Kidney capillary endothelial cell (primary cell): Measurements from ENCODE around the gene GRHL3.

Experiments
- DNase-seq: peaks from one replicate; pipeline ENCODE4 v3.0.0-alpha.2; 2018; ENCODE audit warnings: low spot score

GRHL3 gene

GRCh38 chr1:24344090-24344742, 25.1 kb downstream of the GRHL3 start:
- DNase-seq: no peak

- no peak for DNase-seq
Observed at GRCh38 chr1:24345334-24345733, 26.2 kb downstream of the GRHL3 start.

DNA sequence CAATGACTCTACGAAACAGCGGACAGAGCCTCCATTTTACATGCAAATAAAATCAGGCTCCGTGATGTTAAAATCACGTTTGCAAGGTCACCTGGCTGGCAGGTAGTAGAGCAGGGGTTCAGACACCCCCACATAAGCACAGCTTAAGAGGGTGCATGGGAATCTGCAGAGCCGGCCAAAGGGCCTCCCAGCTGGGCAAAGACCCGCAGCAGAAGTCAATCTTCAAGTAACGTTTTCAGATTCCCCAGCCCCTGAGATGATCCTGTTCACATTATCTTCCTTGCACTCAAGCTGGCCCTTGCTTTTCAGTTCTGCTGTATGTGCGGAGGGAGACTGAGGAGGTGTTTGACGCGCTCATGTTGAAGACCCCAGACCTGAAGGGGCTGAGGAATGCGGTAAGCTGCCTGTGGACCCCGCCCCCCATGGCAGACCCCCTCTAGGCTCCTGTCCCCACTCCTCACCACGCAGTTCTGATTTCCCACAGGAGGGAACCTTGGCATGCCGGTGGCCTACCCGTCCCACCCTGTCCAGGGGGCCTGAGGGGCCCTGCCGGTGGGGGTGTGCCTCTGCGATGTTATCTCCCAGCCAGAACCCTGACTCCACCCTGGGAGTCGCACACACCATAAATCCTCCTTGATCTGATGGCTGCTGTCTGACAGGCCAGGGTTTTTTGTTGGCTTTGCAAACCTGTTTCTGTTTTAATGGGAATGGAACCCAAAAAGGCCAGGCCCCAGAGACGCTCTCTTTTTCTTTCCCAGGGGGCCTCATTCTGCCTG, 28.2 kb downstream of the GRHL3 start:
- no peak for DNase-seq

GRCh38 chr1:24348196-24348595, 29.0 kb downstream of the GRHL3 start:
- DNase-seq: no peak

DNA sequence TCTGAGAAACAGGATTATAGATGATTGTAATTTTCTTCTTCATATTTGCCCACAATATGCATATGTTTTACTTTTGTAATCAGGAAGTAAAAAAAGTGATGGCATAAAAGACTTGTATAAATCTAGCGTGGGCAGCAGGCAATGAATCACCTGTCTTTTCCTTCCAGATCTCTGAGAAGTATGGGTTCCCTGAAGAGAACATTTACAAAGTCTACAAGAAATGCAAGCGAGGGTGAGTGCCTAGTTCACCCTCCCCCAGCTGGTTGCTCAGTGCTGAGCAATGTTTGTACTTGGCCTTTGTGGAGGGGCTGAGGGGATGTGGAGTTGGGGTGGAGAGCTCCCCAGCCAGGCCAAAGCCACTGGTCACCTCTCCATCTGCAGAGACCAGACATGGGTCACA, 30.7 kb downstream of the GRHL3 start:
- no peak for DNase-seq

- no peak for DNase-seq
Observed at GRCh38 chr1:24351247-24351646, 32.1 kb downstream of the GRHL3 start.

DNA sequence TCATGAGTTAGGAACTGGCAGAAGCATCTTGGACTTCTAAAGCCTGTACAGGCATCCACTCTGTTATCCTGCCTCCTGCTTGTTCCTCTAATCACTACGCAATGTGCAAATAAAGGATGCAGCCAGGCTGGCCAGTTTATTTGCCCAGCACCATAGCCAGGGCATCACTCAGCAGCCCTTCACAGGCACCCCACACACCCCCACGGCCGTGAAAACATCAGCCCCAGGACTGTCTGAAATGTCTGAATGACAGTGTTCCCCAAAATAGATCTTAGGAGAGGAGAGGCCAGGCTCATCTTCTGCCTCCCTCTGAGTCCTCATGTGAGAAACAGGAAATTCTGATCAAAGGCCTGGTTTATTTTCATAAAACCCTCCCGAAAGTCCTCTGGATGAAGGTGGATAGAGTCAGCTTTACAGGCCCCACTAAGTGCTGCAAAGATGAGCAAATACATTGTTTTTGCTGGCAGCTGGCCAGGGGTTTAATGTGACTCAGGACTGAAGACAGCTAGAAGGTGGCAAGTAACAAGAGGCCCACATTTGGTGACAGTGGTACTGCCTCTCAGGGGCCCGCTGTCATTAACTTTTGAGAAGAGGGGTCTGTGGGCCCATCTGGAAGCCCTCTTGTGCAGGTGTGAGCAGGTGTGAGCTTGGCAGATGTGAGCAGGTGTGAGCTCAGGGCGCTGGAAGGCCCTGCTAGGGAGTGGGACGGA, 32.9 kb downstream of the GRHL3 start:
- DNase-seq: peak; percentile 11

DNA sequence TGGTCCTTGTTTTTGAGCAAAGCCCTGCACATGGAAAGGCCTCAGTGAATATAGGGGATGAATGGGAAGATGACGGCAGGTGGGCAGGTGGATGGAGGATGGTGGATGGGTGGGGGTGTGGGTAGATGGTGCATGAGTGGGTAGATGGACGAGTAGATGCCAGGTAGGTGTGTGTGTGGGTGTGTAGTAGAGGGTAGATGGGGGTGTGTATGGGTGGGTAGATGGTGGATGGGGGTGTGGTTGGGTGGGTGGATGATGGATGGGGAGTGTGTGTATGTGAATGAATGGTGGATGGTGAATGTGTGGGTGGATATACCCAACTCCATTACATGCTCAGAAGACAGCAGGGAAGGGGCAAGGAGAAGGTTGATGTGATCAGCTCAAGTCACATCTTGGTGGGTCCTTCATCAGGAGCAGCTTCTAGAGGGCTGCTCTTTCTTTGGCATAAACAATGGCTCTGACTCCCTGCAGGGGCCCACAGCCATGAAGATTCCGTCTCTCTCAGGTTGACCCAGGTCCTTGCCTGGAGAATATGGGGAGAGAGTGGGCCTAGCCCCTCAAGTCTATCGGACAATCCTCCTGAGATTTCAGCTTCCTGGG, 34.2 kb downstream of the GRHL3 start:
- DNase-seq: no peak

DNA sequence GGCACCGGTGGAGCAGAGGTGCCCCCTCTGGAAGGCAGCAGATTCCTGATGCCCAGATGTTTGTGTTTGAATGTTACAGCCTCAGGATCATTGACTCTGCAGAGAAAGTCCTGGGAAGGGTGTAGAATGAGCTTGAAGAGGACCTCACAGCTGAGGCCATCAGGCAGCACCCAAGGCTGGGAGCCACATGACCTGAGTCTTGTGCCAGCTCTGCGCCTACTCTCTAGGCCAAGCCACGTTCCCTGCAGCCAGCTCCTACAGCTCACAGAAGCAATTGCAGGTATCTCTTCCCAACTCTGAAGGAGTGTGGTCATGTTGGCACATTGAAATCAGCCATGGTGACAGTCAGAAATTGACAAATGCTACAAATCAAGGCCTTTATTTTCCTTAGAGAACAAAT, 36.3 kb downstream of the GRHL3 start:
- DNase-seq: no peak

DNA sequence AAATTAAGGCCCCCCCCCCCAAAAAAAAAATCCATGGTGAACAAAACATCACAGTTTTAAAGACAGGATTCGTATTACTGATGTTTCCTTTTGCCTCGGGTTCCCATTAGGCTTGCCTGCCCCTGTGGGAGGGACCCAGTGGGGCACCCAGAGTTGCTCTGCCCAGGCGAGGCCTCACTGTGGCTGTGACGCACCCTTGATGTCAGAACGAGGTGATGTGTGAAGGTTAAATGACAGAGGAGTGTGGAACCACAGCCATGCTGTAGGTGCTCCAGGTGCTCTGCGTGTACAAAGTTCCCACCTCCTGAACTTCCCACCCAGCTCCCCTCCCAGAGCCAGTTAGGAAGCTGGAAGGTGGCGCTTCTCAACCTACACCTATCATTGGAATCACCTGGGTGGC, 37.9 kb downstream of the GRHL3 start:
- DNase-seq: no peak

GRCh38 chr1:24360681-24361080, 41.5 kb downstream of the GRHL3 start:
- DNase-seq: no peak

DNA sequence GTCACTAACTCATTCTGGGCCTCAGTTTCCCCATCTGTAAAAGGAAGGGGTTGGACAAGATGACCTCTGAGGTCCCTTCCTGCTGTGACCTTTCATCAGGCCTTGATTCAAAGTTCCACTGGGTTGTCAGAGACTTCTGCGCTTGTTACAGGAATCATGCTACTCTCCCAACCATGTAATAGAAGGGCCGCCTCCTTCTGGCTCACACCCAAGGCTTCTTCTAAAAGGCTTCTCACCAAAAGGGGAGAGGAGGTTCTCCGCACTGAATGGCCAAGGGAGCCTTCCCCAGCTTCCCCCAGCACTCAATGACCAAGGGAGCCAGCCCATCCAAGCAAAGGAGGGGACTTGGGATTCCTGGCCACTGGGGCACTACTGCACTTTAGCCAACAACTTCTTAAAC, 42.7 kb downstream of the GRHL3 start:
- no peak for DNase-seq

- no peak for DNase-seq
Observed at GRCh38 chr1:24362396-24362795, 43.2 kb downstream of the GRHL3 start.

DNA sequence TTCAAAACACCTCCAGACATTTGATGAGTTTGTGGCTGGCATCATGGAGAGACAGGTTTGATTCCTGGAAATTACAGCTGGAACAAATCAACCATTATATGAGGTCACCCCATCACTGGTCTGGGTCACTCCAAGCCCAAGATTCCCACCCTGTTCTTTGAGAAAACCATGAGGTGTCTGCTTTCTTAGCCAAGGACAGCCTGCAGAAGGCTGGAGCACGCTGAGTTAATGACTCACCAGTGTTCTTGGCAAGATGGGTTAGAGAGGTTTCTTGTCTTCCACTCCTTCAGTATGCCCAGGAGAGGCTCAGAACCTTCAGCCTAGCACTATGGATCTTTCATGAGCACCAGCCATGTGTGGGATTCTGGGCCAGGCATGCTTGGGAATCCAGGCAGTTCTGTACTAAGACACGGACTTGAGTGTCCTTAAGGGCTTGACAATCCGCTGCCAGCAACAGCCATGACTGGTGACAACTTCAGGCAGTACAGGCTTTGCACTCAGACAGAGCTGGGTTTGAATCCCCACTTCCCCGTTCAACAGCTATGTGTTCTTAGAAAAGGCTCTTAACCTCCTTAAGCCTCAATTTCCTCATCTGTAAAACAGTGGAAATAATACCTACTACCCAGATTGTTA, 43.9 kb downstream of the GRHL3 start:
- no peak for DNase-seq

- no peak for DNase-seq
Observed at GRCh38 chr1:24363994-24364393, 44.8 kb downstream of the GRHL3 start.

GRCh38 chr1:24364605-24364974, 45.4 kb downstream of the GRHL3 start:
- DNase-seq: no peak

DNA sequence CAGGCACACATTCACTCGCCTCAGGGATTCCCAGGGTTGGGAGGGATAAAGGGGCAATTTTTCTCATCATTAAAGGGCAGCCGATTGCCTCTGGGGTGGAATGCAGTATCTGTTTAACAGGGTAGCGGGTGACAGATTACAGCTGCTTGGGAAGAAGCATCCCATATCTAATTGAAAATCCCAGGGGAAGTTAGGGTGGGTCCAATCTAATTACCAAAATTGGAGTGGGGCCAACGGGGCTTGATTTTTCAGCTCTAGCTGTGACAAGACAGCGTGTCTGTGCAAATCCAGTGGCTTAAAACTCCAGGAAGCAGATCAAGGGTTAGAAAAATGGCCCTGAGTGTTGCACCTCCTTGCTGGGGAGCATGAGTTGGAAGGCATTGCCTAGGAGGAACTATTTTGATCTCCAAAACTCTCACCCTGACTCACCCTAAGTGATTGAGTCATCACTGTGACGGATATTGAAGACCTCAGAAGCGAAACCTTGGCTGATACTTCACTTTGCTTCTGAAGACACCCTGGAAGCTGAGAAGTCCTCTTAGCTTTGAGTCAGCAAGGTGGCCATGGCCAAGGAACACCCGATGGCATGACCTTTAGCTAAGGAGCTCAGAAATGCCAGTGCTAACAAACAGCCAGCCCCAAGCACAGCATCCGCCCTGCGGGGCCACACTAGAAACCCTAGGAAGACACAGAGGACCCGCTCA, 46.0 kb downstream of the GRHL3 start:
- peak; percentile 30 for DNase-seq

GRCh38 chr1:24366707-24367106, 47.5 kb downstream of the GRHL3 start:
- DNase-seq: no peak

DNA sequence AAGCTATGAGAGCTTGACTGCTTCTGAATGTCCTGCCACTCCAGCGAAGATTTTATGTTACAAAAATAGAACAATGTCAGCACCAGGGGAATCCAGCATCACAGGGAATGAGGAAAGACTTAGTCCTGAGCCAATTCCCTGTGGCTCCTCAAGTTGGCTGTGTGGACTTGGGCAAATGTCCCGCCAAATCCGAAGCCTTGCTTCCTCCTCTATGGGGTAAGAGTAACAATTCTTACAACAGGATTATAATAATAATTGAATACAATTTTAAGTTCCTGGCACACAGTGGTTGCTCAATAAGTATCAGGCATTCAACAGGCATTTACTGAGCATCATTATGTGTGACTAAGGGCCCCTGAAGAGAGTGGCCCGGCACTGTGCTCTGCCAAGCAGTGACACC, 50.0 kb downstream of the GRHL3 start:
- DNase-seq: no peak

DNA sequence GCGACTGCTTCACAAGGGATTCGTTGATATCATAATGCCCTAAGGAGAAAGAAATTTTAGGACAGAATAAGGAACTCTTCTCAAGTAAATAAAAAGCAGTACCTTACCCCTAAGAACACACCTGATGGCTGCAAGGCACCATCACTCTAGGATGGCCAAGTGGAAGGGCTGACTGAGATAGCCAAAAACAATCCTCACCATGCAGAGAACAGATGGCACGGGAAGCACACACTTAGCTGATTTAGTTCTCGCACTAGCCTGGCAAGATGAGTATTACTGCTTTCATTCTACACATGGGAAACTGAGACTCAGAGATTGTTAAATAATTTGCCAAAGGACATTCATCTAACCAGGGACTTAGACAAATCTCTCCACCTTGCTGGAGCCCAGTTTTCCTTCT, 50.6 kb downstream of the GRHL3 start:
- DNase-seq: no peak

DNA sequence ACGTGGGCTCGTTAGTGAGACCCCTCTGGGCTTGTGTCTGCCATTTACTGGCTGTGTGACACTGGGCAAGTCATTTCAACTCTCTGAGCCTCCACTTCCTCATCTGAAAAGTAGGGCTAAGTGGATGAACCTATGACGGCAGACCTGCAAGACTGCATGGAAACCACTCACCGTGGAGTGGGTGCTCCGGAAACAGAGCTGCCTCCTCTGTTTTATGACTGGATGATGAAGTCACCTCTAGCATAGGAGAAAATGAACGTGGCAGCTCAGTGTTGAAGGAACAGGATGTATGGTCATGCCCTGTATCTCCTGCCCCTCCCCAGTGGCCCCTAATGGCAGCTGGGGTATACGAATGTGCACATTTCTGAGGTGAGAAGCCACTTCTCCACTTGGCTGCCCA, 53.9 kb downstream of the GRHL3 start:
- no peak for DNase-seq

- no peak for DNase-seq
Observed at GRCh38 chr1:24373710-24374109, 54.6 kb downstream of the GRHL3 start.
